ENCODE data around the gene SAXO1.

GRCh38 chr9:18909140-18910018 is 123.6 kb downstream of the SAXO1 start:
- TF ChIP-seq CTCF (IDR thresholded peaks at IDR 0.05; ENCODE audit: low read depth, low read length) (no peak), EZH2phosphoT487 (IDR thresholded peaks at IDR 0.05; ENCODE audit: low read depth) (no peak)

Data from OCI-LY3 (cell line).